NCI-H146 (cell line): ENCODE data around the gene TTLL7.
"Not testable (repeated sequence)": the region's sequence is repeated elsewhere in the genome, so short reads cannot be mapped to it uniquely, and the experiment has no call there.

Source experiments
- DNase-seq: peaks from one replicate; lab custom pipeline; 2025; lab: John Stamatoyannopoulos, UW

Gene TTLL7

DNA sequence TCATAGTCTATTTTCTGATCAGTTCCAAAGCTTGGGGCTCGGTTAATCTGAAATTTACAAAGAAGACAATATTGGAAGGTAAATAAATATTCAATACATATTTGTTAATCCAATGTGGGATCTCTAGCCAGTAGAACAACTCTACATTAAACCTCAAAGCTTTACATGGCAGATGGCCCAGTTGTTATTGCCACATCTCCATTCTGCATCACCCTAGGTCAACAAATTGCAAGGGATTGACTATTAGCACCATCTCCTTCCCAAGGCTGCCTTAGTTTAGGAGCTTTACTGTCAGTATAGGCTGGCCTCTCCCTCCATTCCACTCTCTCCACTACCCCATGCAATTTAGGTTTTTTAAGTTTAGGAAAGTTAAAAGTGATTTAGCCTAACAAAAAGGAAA is 69.7 kb downstream of the TTLL7 start:
- no peak for DNase-seq

DNA sequence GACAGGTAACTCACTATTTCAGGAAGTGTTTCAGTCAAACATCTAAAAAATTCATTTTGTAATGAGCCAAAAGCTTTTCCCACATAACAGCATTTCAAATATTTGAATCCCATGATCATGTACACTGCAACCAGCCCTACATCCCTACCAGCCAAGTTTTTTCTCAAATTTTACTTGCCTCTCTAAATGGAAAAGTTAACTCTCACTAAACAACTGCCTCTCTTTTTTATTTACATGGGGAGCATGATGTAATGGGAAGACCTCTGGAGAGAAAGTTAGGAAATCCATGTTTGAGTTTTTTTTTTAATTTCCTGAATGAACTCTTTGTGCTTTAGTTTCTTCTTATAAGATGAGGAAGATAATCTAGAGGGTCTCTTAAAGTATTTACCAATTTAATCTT is 70.5 kb downstream of the TTLL7 start:
- no peak for DNase-seq

DNA sequence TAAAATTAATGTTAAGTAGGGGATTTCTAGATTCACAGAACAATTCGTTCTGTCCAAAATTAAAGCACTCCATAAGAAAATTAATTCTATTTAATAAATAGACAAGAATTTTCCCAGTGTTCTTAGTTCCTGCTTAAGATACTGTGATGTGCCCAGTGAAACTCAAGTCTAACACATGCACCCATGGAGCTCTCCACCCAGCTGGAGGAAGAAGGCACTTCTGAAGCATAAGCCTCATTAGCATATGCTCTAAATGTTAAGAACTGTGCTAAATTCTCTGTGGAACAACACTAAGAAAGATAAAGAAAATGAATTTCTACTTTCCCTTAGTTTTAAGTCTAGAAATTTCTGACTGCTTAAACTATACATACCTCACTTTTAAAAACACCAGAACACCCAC is 71.2 kb downstream of the TTLL7 start:
- DNase-seq = no peak

DNA sequence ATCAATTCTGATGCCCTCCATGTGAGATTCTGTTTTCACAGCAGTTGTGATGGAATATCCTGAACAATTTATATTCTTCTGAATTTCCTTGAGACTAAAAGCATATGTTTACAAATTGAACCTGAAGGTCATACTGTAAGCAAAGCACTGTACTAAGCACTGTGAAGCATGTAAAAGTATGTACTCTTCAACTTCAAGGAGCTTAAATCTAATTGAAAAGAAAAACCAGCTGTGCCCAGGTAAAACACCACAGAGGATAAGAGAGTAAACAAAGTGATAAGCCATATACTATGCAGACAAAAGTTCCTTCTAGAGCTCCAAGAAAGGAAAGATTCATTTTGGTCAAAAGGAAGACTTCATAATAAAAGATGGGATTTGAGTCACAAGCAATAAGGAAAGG is 71.9 kb downstream of the TTLL7 start:
- DNase-seq = no peak

DNA sequence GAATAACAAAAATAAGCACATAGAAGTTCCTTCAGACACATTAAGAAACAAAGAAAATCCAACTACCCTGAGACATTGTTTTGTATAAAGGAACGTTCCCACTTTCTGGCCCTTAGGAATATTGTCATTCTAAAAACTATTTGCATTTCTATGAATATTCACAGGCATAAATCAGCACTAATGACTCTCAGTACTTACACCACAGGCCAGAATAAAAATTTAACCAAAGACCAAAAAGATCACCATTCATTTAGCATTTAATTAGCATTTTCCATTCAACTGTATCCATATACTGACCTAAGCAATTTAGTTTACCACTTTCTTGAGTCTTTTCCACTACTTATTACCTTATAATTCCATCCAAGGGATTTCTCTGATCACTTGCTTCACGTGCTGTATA is 75.4 kb downstream of the TTLL7 start:
- no peak for DNase-seq

DNA sequence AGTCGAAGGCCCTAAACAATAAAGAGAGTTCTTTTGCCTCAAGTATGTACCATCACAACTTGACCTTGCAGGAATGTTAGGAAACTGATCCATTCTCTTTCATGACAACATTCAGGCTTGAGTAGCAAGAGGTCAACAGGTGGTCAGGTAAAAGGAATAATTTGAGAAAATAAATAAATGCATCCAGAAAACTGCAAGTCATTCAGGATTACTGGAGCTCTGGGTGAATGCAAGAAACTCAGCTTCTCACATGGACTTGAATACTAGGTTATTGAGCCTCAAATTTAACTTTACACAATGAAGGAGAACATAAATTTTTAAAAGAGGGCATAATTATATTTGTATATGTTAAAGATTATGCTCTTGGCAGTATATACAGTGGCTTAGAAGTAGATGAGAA is 76.5 kb downstream of the TTLL7 start:
- DNase-seq = no peak

DNA sequence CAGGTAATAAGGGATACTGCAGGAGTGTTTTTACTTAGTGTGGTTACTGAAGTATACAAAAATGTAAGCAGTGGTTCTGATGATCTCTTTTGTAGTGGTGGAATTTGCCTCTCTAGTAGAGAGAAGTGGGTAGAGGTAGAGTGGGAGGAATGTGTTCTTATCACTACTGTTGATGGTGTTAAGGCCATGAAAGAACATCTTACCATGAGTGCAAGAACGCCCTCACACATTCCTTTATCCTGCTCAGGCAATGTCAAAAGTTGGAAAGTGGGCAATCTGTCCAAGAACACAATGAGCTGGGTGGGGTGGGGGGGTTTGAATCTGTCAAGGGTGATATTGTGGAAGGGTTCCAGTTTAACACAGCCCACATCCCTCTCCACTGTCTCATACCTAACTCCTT is 78.6 kb downstream of the TTLL7 start:
- DNase-seq = no peak

DNA sequence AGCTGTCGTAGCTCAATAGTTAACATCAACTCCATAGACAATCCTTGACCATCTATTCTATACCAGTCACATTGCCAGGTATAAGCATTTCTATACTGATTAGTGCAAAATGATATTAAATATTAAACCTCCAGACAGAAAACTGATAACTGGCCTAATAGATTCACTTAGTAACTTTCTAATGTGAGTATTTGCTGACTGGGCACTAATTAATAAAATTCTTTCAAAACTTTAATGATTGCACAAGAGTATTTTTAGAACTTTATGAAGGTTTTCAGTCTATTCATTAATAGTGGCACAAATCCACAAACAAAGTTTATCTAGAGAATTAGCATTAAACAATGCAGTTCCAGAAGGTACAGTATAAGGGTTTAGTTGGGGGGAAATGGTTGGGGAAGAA is 79.1 kb downstream of the TTLL7 start:
- no peak for DNase-seq

DNA sequence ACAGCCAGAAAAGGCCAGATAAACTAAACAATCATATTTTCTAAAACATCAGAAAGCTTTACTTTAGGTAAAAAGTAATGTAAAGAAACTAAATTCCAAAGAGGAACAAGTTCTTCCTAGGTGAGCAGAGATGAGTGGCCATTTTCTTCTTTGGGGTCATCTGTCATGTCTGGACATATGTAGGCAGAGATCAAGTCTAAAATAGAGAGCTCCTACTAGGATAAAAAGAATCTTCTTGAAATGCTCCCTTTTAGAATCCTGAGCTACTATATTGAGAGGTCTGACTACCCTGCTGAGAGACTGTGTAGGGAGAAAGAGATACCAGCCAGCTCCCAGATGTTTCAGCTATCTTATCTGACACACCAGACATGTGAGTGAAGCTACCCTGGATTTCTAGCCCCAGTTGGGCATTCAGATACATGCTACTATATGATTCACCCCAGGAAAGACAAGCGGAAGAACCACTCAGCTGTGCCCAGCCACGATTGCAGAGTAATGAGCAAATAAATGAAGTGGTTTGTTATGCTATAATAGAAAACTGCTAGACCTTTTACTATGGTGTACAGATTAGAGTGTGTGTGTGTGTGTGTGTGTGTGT is 80.1 kb downstream of the TTLL7 start:
- no peak for DNase-seq

DNA sequence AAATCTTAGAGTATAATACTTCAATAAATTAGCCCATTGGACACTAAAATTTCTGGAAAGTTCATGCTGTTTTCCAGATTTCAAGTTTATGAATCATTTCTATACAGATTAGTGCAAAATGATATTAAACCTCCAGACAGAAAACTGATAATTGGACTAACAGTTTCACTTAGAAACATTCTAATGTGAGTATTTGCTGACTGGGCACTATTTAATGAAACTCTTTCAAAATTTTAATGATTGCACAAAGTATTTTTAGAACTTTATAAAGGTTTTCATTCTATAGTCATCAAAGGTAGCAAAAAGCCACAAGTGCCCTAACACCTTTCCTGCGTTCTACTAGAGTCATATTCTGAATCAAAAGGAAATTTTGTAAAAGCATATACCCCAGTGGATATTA is 81.0 kb downstream of the TTLL7 start:
- no peak for DNase-seq

DNA sequence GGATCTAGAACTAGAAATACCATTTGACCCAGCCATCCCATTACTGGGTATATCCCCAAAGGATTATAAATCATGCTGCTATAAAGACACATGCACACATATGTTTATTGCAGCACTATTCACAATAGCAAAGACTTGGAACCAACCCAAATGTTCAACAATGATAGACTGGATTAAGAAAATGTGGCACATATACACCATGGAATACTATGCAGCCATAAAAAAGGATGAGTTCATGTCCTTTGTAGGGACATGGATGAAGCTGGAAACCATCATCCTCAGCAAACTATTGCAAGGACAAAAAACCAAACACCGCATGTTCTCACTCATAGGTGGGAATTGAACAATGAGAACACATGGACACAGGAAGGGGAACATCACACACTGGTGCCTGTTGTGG is 82.8 kb downstream of the TTLL7 start:
- not testable (repeated sequence) for DNase-seq

DNA sequence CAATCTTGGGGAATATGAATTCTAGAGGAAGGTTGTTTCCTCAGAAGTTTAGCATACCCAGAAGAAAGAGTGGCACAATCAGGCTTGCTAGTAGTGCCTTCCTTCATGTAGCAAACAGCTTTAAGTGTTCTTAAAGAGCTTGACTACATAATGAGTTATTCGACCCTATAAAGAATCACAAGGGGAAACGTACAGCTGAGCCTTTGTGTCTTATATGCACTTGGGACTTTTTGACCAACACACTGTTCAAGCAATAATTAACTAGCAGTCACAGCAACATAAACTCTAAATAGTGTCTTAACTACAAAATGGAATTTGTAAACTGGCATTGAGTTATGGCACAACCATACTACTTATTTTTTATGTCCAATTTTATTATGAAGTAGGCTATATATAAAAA is 86.1 kb downstream of the TTLL7 start:
- no peak for DNase-seq

DNA sequence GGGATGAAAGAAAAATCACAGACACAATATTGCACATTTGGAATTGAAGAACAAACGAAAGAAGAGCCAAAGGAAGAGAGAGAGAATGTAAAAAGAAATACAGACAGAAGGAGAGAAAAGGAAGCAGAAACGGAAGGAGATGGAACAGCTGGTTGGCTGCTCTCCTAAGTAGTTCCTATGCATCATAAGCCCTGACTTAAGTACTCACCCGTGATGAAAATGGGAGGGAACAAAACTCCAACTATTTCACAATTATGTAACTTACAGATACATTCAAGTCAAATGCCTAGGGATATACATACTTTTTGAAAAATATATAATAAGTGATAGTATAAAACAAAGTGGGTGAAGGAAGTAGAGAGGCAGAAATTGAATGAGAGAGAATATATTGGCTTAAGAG is 88.5 kb downstream of the TTLL7 start:
- DNase-seq = no peak

DNA sequence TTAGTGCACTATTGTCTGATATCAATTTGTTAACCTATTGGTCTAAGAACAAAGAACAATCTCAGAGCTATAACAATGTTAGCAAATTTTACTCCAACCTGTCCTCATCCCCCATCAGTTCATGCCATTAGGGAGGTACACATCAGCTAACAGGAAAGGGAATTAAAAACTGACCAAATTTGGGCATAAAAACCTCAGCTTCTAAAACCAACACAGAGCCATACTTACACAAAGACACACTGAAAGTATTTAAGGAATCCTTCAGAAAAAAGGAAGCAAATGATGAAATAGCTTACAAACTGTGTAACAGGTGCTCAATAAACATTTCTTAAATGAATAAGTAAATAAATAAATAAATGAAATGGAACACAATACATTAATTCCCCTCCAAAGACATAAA is 89.2 kb downstream of the TTLL7 start:
- no peak for DNase-seq

DNA sequence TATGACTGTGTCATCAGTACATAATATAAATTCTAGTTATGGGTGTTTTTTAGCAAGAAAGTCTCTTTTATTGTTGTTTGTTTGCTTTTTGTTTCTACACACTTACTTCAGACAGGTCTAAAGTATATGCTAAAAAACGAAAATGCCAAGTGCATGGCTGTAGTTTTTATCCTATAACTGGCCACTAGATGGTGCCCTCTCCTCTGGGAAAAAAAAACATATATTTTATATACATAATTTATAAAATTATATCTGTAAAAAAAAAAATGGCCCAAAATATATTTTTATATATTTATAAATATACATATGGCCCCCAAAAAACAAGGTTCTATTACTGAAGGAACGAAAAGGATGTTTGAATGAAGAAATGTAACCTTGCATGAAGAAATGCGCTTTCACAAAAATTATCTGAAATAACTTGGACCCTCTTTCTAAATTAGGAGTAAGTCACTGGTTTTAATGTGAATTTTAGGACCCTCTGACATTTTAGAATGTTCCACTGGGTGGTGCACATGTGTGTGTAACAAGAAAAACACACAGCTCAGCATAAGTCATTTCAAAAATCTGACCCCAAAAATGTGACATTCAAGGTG is 93.5 kb downstream of the TTLL7 start:
- DNase-seq = peak; percentile 3

DNA sequence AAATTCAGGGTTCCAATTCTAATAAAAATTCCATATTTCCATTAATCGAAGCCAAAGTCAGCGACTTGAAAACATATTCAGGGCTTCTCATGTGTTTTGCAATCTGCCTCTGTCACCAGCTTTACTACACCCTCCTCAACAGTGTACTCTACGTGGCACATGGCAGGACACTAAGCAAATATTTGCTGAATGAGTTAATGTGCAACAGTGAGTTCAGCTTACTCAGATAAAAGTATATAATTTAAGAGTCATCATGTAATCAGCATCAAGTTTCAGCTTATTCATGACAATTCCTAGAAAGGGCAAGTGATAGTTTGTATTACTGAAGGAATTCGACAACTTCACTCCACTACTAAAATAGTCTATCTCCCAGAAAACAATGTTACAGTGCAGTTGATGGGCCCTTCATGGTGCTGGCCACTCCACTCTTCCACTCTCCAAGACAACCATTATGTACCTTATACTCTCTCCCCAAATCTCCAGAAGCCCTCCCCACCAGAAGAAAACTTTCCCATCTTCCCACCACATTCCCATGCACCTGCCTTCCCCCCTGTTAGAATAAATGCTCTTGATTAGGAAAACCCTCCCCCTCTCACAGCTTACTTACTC is 97.3 kb downstream of the TTLL7 start:
- DNase-seq = peak; percentile 6

DNA sequence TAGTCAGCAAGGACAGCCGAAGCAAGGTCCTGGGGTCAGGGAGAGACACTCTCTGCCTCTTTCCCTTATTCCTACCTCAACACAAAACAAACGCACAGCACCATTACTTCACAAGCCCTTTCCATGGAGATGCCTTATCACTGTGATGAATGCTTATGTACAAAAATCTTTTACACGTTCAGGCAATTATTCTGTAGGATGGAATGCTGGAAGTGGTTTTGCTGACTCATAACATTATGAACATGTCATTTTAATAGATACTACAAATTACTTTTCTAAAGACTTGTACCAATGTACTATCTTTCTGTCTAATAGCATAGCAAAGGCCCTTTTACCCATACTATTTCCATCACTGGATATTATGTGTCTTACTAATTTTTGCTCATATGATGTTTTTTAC is 98.4 kb downstream of the TTLL7 start:
- no peak for DNase-seq

DNA sequence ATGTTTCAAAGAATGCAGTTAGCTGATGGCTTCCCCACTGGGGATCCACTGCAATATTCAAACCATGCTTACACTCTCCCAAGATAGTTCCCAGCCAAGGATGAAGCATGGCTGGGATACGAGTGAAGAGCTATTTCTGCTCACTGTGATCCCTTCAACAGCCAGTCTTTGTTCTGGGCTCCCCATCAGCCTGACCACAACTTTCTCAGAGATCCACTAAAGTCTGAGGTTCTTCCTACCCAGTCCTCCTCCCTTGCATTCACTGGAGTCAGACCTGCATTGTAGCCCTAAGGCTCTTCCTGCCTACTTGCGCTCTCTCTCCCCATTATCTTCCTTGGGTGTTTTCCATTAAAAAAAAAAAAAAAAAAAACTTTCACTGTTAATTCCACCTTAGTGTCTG is 101.4 kb downstream of the TTLL7 start:
- DNase-seq = no peak

DNA sequence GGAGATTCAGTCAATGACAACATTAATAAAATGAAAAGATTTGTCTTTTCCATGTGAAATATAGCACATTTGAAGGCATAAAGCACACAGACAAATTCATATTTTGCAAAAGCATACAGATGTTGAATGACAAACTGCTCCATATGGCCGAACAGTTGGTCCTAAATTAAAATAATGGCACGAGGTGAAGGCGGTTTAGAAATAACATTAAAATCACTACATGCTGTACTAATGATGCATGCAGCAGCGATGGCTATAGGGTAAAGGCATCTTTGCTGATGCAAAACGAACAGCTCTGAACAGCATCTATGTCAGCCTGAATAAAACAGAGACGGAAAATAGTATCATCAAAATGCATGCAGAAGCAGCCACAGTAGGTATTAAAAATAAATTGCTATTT is 102.6 kb downstream of the TTLL7 start:
- no peak for DNase-seq

DNA sequence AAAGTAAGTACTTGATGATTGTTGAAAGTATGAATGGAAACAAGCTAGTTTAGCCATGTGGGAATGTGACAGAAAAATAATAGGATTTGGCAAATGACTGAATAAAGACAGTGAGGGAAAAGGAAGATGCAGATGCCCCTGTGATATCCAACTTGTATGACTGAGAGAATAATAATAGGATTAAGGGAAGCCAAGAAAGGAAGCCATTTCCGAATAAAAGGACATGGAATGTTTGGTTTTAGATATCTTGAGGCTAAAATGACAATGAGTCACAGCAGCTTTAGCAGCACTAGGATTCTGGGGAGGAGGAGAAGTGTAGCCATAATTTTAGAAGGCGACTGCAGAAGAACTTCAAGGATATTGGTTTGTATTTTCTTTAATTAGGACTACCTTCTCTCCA is 109.2 kb downstream of the TTLL7 start:
- no peak for DNase-seq

DNA sequence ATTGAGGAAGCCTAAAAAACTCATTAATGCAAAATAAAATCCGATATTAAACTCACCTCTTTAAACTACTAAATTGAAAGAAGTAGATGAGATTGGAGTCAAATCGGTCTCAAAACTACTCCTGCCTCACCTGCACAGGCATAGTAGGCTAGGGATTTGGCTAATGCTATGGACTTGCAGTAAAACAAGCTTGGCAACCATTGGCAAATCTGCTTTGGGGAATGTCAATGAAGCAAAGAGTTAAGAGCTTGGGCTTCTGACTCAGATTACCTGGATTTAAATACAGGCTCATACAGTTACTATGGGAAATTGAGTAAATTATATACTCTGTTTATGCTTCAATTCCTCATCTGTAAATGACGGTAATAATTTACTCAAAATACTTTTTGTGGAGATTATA is 111.4 kb downstream of the TTLL7 start:
- DNase-seq = no peak

DNA sequence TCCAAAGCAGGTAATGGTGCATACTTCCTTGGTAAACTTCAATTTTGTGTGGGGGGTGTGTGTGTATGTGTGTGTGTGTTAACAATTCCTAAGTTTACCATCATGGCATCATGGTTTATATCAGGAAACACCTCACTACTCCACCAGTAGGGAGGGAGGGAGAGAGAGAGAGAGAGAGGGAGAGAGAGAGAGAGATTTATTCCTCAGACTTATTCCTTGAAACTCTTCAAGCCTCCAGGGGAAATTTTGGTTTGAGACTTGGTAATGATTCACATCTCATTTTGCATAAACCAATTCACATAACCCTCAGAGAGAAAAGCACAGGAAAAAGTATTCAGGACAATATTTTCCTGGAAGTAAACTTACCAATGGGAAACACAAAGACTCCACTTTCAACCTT is 115.0 kb downstream of the TTLL7 start:
- DNase-seq = no peak

DNA sequence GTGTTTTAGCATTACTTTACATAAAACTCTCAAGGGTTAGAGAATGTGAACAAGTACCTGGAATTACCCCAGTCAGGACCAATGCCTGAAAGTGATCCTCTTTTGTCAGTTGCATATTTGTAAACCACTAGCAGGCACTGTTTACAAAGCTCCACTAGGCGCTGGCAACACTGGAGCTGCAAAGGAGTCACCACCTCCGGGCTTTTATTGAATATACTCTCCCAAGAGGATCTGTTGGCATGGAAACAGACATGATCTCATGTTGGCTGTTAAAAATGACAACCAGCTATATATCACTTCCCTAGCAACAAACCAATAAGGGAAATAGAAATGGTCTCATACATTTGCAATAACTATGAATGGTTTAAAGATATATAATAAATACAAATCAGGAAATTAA is 116.0 kb downstream of the TTLL7 start:
- peak; percentile 73 for DNase-seq

DNA sequence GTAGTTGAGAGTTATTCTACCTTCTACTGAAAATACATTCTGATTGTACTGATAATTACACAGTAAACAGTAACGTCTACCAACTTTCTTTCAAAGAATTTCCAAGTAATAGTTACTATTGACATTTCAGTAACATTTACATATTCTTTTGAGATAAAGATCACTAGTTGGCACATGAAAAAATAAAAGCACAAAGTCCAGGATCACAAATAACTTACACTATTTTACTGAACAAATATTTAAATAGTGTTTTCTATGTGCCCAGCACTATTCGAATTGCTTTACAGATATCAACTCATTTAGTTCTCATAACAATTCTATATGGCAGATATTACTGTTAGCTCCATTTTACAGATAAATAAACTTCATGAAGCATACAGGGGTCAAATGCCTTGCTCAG is 126.4 kb downstream of the TTLL7 start:
- DNase-seq = no peak
